Heart right ventricle (tissue), 16 donors: ENCODE measurements around the gene CUL2. TPM values are rescaled to one million over a fixed set of nuclear protein-coding genes. Genes with fewer than 3 reads are reported as not detected.

Experiments used
- ATAC-seq, 8 donors: fragments of 200-7000 bp; cut with Tn5 transposase; one replicate each; pipeline ENCODE4 v1.9.1; 2020; ENCODE audit warnings: mild to moderate bottlenecking in 8 of 8, moderate library complexity in 8 of 8, moderate number of reproducible peaks in 1 of 8
- DNase-seq, 2 donors: peaks; one replicate each; pipeline ENCODE4 v3.0.0-alpha.2; 2020
- H3K27ac ChIP-seq, 10 donors: fragments of 200-600 bp; sonication (generic) in 2 of 10; one replicate each; pipeline versions ENCODE4 v1.5.0 to v1.8.0; 2020 to 2022; ENCODE audit warnings: mild to moderate bottlenecking in 3 of 10
- H3K27me3 ChIP-seq, 7 donors: fragments of 200-600 bp; one replicate each; pipeline ENCODE4 v1.8.0; 2021 to 2022; ENCODE audit warnings: mild to moderate bottlenecking in 2 of 7
- H3K36me3 ChIP-seq, 9 donors: fragments of 200-600 bp; sonication (generic) in 1 of 9; one replicate each; pipeline versions ENCODE4 v1.5.0 to v1.8.0; 2020 to 2022; ENCODE audit warnings: mild to moderate bottlenecking in 2 of 9
- H3K4me1 ChIP-seq, 9 donors: fragments of 200-600 bp; sonication (generic) in 1 of 9; one replicate each; pipeline versions ENCODE4 v1.5.0 to v1.8.0; 2020 to 2022; ENCODE audit warnings: mild to moderate bottlenecking in 4 of 9
- H3K4me3 ChIP-seq, 10 donors: fragments of 200-600 bp; sonication (generic) in 2 of 10; one replicate each; pipeline versions ENCODE4 v1.5.0 to v1.8.0; 2020 to 2022; ENCODE audit warnings: mild to moderate bottlenecking in 7 of 10, moderate library complexity in 2 of 10
- H3K9me3 ChIP-seq, 11 donors: fragments of 200-600 bp in 10 of 11; sonication (generic) in 2 of 11; one replicate each; pipeline versions ENCODE4 v1.5.0 to v1.8.0; 2013 to 2022; ENCODE audit warnings: mild to moderate bottlenecking in 2 of 11, control low read depth in 1 of 11, moderate library complexity in 1 of 11
- CTCF ChIP-seq, 9 donors: fragments of 200-600 bp; sonication (generic) in 2 of 9; IDR thresholded peaks; one replicate each; pipeline versions ENCODE4 v1.5.0 to v1.8.0; 2021 to 2022; ENCODE audit warnings: antibody characterized with exemption in 9 of 9, mild to moderate bottlenecking in 5 of 9, moderate library complexity in 1 of 9
- WGBS, 2 donors: extraction: QIAGEN DNeasy Blood & Tissue Kit; methylation state at CpG; one replicate each; pipeline ENCODE4 v1.1.7; 2013; ENCODE audit warnings: inconsistent platforms in 1 of 2; 5-methylcytosine and 5-hydroxymethylcytosine counted together
- intact Hi-C, 10 donors: fragments of 100-400 bp; cut with DNase I; formaldehyde crosslinking; loops; one replicate each; pipeline versions ENCODE4 v1.11.1 to v1.14.2; 2022
- polyA plus RNA-seq, 2 donors: library from polyadenylated mRNA; stranded (reverse); fragments of 200-250 nt; gene quantifications; one replicate each; pipeline ENCODE4 v1.2.3, GENCODE V29; 2013
- total RNA-seq, 10 donors: library from RNA; stranded (reverse); fragmentation: NEBNext Ultra II Directional in 3 of 10; extraction: Animal tissue kit (Norgen Biotek cat#: 25700) in 3 of 10; gene quantifications; one replicate each; pipeline versions ENCODE4 v1.2.1 to v1.2.4, GENCODE V29; 2021 to 2023
- donor health status: Arrhythmogenic right ventricular cardiomyopathy.
- donor health status: ischemic (EF 13 %, LVEDD 7.1; RV severe dilation, severe dysfunction).
- donor health status: healthy with polysubstance abuse.
- donor health status: DM: no; HTN: yes; CAD: no.
- donor health status: DM: no; HTN: no; CAD: no.
- donor health status: ischemic (EF 25% LVEDD 6.9; RV normal size, moderate dysfunction).
- donor health status: ischemic (EF 25% LVEDD 5.7; RV mildly dilated, moderate dysfunction).
- donor health status: healthy.
- donor health status: DM: yes; HTN: yes; CAD: no.
- donor health status: Ischemic cardiomyopathy.
- donor health status: ischemic (EF 35%, LVEDD 5.7; RV mildly dilated, moderate dysfunction).
- donor health status: nonischemic (EF 11% LVEDD 7.7; RV severe dilation, severe dysfunction).
- donor health status: DM: yes; HTN: yes; CAD: no.
- donor health status: PGD.
- donor health status: ischemic (EF 29% LVEDD 5.4; RV normal size, mild dysfunction).
- donor health status: nonischemic (EF 23%, LVEDD 6.1; RV moderate dilation, normal function).

Gene CUL2
- total and polyA plus RNA-seq, 12 donors = 5.7 to 39.8 (median 37.0) TPM

DNA sequence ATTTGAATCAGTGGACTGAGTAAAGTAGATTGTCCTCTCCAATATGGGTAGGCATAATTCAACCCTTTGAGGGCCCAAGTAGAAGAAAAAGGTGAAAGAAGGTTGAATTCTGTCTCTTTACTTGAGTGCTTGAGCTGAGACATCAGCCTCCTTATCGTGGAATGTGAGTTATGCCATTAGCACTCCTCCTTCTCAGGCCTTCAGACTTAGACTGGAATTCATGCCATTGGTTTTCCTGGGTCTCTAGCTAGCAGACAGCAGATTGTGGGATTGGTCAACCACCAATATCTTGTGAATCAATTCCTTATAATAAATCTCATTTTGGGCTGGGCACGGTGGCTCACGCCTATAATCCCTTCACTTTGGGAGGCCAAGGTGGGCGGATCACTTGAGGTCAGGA is 89.2 kb downstream of the CUL2 start:
- no peak for ATAC-seq
- Histone ChIP-seq H3K36me3 (peaks cover 0 to 11% (median 0%) of the 10 kb centered on the region in 9 donors), H3K27me3 (no peaks in the 10 kb centered on the region), H3K4me1 (peaks cover 0 to 3% (median 0%) of the 10 kb centered on the region in 9 donors), H3K27ac (no peak overlapping the region), H3K4me3 (no peak overlapping the region), H3K9me3 (no peaks in the 10 kb centered on the region)
- intact Hi-C loops = no loop called here
- 88 to 89% methylated on average over 4 of the region's 4 CpGs for WGBS, 2 donors
- no peak for DNase-seq
- TF ChIP-seq CTCF (IDR thresholded peaks at IDR 0.05) = no peak

DNA sequence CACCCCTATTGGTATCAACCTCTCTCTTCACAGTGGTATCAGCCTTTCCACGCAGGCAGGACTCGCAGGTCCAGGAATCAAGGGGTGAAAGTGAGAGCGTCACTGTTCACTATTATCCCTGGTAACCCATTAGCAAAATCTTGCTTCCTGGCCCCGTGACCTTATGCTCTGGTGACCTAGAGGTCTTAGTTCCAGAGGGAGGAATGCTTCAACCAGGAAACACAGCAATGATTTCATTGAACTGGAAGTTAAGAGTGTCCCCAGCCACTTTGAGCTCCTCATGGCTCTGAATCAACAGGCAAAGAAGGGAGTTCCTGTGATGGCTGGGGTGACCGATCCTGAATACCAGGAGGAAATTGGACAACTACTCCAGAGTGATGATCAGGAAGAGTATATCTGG is 90.6 kb downstream of the CUL2 start:
- Histone ChIP-seq H3K27me3 (no peaks in the 10 kb centered on the region), H3K27ac (no peak overlapping the region), H3K4me3 (no peak overlapping the region), H3K36me3 (peaks cover 0 to 5% (median 0%) of the 10 kb centered on the region in 9 donors), H3K9me3 (no peaks in the 10 kb centered on the region), H3K4me1 (peaks cover 0 to 8% (median 1%) of the 10 kb centered on the region in 9 donors)
- ATAC-seq (no peak), DNase-seq (no peak)
- WGBS, 2 donors = 78 to 93% methylated on average over 5 of the region's 5 CpGs
- TF ChIP-seq CTCF (IDR thresholded peaks at IDR 0.05) = no peak
- intact Hi-C loops = loop anchor here in 1 of 10 donors (10.0 kb wide), 1 partner anchor 215 kb away; no protein-coding TSS in a partner anchor

DNA sequence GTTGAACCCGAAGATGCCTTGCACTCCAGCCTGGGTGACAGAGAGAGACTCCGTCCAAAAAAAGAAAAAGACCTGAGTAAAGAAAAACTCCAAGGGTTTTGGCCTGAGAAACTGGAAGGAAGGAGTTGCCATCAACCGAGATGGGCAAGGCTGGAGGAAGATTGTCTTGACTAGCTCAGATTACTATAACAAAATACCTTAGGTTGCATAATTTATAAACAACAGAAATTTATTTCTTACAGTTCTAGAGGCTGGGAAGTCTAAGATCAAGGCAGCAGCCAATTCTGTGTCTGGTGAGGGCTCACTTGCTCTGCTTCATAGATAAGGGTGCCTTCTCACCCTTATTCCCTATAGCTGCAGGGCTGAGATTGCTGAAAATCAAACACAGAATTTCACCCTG is 91.2 kb downstream of the CUL2 start:
- H3K27me3 ChIP-seq = no peaks in the 10 kb centered on the region
- ATAC-seq = no peak
- no peak overlapping the region for H3K27ac ChIP-seq
- 95 to 98% methylated on average over 3 of the region's 3 CpGs for WGBS, 2 donors
- H3K9me3 ChIP-seq = no peaks in the 10 kb centered on the region
- no peak for TF ChIP-seq CTCF (IDR thresholded peaks at IDR 0.05)
- intact Hi-C loops = loop anchor here in 1 of 10 donors (10.0 kb wide), 1 partner anchor 216 kb away; no protein-coding TSS in a partner anchor
- no peak for DNase-seq
- H3K4me3 ChIP-seq = no peak overlapping the region
- no peaks in the 10 kb centered on the region for H3K36me3 ChIP-seq
- H3K4me1 ChIP-seq = peaks cover 0 to 14% (median 4%) of the 10 kb centered on the region in 9 donors

- Histone ChIP-seq H3K4me3 (no peak overlapping the region), H3K9me3 (no peaks in the 10 kb centered on the region), H3K4me1 (peaks cover 0 to 15% (median 4%) of the 10 kb centered on the region in 9 donors), H3K27ac (no peak overlapping the region), H3K36me3 (no peaks in the 10 kb centered on the region), H3K27me3 (no peaks in the 10 kb centered on the region)
- DNase-seq = no peak
- ATAC-seq = peak in 1 of 8 donors; percentile 53
- no peak for TF ChIP-seq CTCF (IDR thresholded peaks at IDR 0.05)
- intact Hi-C loops = loop anchor here in 1 of 10 donors (10.0 kb wide), 1 partner anchor 218 kb away; no protein-coding TSS in a partner anchor
- 80 to 85% methylated on average over 6 of the region's 6 CpGs for WGBS, 2 donors
Observed at GRCh38 chr10:34996843-34997242, 93.3 kb downstream of the CUL2 start.
